Measurements from ENCODE around the gene ATF6. TPM values are rescaled to one million over a fixed set of nuclear protein-coding genes. Genes with fewer than 3 reads are reported as not detected.

ATF6 gene
- total RNA-seq, 6 experiments from 2014 or later = 16.5 to 24.4 (median 20.4) TPM

GRCh38 chr1:161997152-161997551 is 231.0 kb downstream of the ATF6 start:
- DNase-seq (no peak), ATAC-seq (no peak)
- no peaks in the 10 kb centered on the region for H3K36me3 ChIP-seq
- no peak overlapping the region for H3K4me3 ChIP-seq
- no peaks in the 10 kb centered on the region for H3K4me1 ChIP-seq
- H3K27ac ChIP-seq = no peak overlapping the region
- no peaks in the 10 kb centered on the region for H3K9me3 ChIP-seq
- intact Hi-C loops (cut with DNase I) = no loop called here
- 71% methylated on average over 1 of the region's 1 CpG for WGBS (ENCODE audit: insufficient coverage, low coverage, low lambda C conversion rate, missing lambda C conversion rate)
- no peak for TF ChIP-seq CTCF (IDR thresholded peaks at IDR 0.05)
- no peak for TF ChIP-seq POLR2A (IDR thresholded peaks at IDR 0.05)
- H3K27me3 ChIP-seq = no peaks in the 10 kb centered on the region

- ATAC-seq (no peak), DNase-seq (no peak)
- Histone ChIP-seq H3K36me3 (no peaks in the 10 kb centered on the region), H3K9me3 (no peaks in the 10 kb centered on the region), H3K27me3 (no peaks in the 10 kb centered on the region), H3K4me1 (no peaks in the 10 kb centered on the region), H3K27ac (no peak overlapping the region), H3K4me3 (no peak overlapping the region)
- 98% methylated on average over 4 of the region's 5 CpGs for WGBS (ENCODE audit: insufficient coverage, low coverage, low lambda C conversion rate, missing lambda C conversion rate)
- TF ChIP-seq POLR2A (IDR thresholded peaks at IDR 0.05) = no peak
- TF ChIP-seq CTCF (IDR thresholded peaks at IDR 0.05) = no peak
- intact Hi-C loops (cut with DNase I) = no loop called here
Observed at GRCh38 chr1:161998811-161999210, 232.7 kb downstream of the ATF6 start.

GRCh38 chr1:161999301-162000052 is 233.4 kb downstream of the ATF6 start:
- Histone ChIP-seq H3K27ac (no peak overlapping the region), H3K9me3 (no peaks in the 10 kb centered on the region), H3K27me3 (no peaks in the 10 kb centered on the region), H3K4me1 (no peaks in the 10 kb centered on the region), H3K4me3 (no peak overlapping the region), H3K36me3 (no peaks in the 10 kb centered on the region)
- intact Hi-C loops (cut with DNase I) = no loop called here
- peak in 3 of 4 donors; percentile 31 to 38 (median 31) for ATAC-seq
- TF ChIP-seq CTCF (IDR thresholded peaks at IDR 0.05) (no peak), POLR2A (IDR thresholded peaks at IDR 0.05) (no peak)
- WGBS (ENCODE audit: insufficient coverage, low coverage, low lambda C conversion rate, missing lambda C conversion rate) = 51% methylated on average over 6 of the region's 8 CpGs
- DNase-seq = no peak

- Histone ChIP-seq H3K4me1 (no peaks in the 10 kb centered on the region), H3K27me3 (no peaks in the 10 kb centered on the region), H3K9me3 (no peaks in the 10 kb centered on the region), H3K4me3 (no peak overlapping the region), H3K36me3 (no peaks in the 10 kb centered on the region), H3K27ac (no peak overlapping the region)
- DNase-seq = no peak
- no peak for ATAC-seq
- no peak for TF ChIP-seq CTCF (IDR thresholded peaks at IDR 0.05)
- TF ChIP-seq POLR2A (IDR thresholded peaks at IDR 0.05) = no peak
- intact Hi-C loops (cut with DNase I) = no loop called here
- WGBS (ENCODE audit: insufficient coverage, low coverage, low lambda C conversion rate, missing lambda C conversion rate) = 90% methylated on average over 2 of the region's 11 CpGs
Observed at GRCh38 chr1:162000053-162000420, 233.9 kb downstream of the ATF6 start.
